Suprapubic skin (tissue), 4 donors: ENCODE data around the gene SAMD4B.

ENCODE experiments used
- CTCF ChIP-seq, 2 donors: fragments of 200-600 bp in 1 of 2; fragments of 450-650 bp in 1 of 2; sonication (generic) in 1 of 2; IDR thresholded peaks; one replicate each; pipeline ENCODE4 v1.5.1; 2016 to 2019; ENCODE audit warnings: antibody characterized with exemption in 2 of 2, mild to moderate bottlenecking in 1 of 2, moderate library complexity in 1 of 2
- POLR2A ChIP-seq, 2 donors: fragments of 450-650 bp; IDR thresholded peaks; one replicate each; pipeline ENCODE4 v1.6.1; 2017; ENCODE audit warnings: antibody characterized with exemption in 2 of 2, mild to moderate bottlenecking in 2 of 2, moderate library complexity in 2 of 2
- POLR2AphosphoS5 ChIP-seq, 3 donors: sonication (generic); formaldehyde crosslinking; IDR thresholded peaks; one replicate each; pipeline ENCODE4 v1.6.1; 2017; ENCODE audit warnings: antibody characterized with exemption in 3 of 3

GRCh38 chr19:39360599-39360998, 18.4 kb downstream of the SAMD4B start:
- no peak for TF ChIP-seq CTCF (IDR thresholded peaks at IDR 0.05)
- TF ChIP-seq POLR2AphosphoS5 (IDR thresholded peaks at IDR 0.05): no peak
- no peak for TF ChIP-seq POLR2A (IDR thresholded peaks at IDR 0.05)
